DND-41 (cell line): ENCODE results near the gene LRP3.

ENCODE experiments used
- CTCF ChIP-seq: IDR thresholded peaks from 2 replicates; pipeline ENCODE4 v1.5.1; 2012; ENCODE audit warnings: borderline replicate concordance, low read length, moderate library complexity, mild to moderate bottlenecking; ENCODE audit not compliant: poor library complexity, severe bottlenecking; ENCODE audit errors: extremely low read depth
- EZH2 ChIP-seq: IDR thresholded peaks from 3 replicates; pipeline ENCODE4 v1.6.1; 2012; ENCODE audit warnings: borderline replicate concordance, low read depth, mild to moderate bottlenecking, moderate library complexity, low read length, inconsistent platforms; ENCODE audit not compliant: severe bottlenecking

GRCh38 chr19:33220735-33221134 is 26.6 kb downstream of the LRP3 start:
- no peak for TF ChIP-seq CTCF
- TF ChIP-seq EZH2 = no peak
